Smooth muscle cell (in vitro differentiated cells): Measurements from ENCODE around the gene NXPE1. TPM values are rescaled to one million over a fixed set of nuclear protein-coding genes. Genes with fewer than 3 reads are reported as not detected.

Experiments
- DNase-seq: peaks from one replicate; lab custom pipeline; 2025; ENCODE audit not compliant: unreplicated experiment; lab: John Stamatoyannopoulos, UW
- H2AFZ ChIP-seq: fragments of 200-600 bp; sonication (generic); 2 replicates; pipeline ENCODE4 v1.6.0; 2016; ENCODE audit warnings: antibody characterized with exemption, low read depth, mild to moderate bottlenecking
- H3F3A ChIP-seq: fragments of 200-600 bp; sonication (generic); 2 replicates; pipeline ENCODE4 v1.6.0; 2017; ENCODE audit warnings: antibody characterized with exemption, low read depth
- H3K27ac ChIP-seq: fragments of 200-600 bp; sonication (generic); 2 replicates; pipeline ENCODE4 v1.5.1; 2016; ENCODE audit warnings: low read depth, mild to moderate bottlenecking
- H3K27me3 ChIP-seq: fragments of 200-600 bp; sonication (generic); 2 replicates; pipeline ENCODE4 v1.6.1; 2016; ENCODE audit warnings: low read depth, mild to moderate bottlenecking
- H3K36me3 ChIP-seq: fragments of 200-600 bp; sonication (generic); 2 replicates; pipeline ENCODE4 v1.5.1; 2016; ENCODE audit warnings: low read depth
- H3K4me1 ChIP-seq: fragments of 200-600 bp; sonication (generic); 2 replicates; pipeline ENCODE4 v1.5.1; 2016; ENCODE audit warnings: low read depth
- H3K4me2 ChIP-seq: fragments of 200-600 bp; sonication (generic); 2 replicates; pipeline ENCODE4 v1.6.0; 2016; ENCODE audit warnings: mild to moderate bottlenecking
- H3K4me3 ChIP-seq: fragments of 200-600 bp; sonication (generic); 2 replicates; pipeline ENCODE4 v1.5.1; 2016; ENCODE audit warnings: mild to moderate bottlenecking
- H3K79me2 ChIP-seq: fragments of 200-600 bp; sonication (generic); 2 replicates; pipeline ENCODE4 v1.6.0; 2016; ENCODE audit warnings: low read depth, mild to moderate bottlenecking
- H3K9ac ChIP-seq: fragments of 200-600 bp; sonication (generic); 2 replicates; pipeline ENCODE4 v1.6.0; 2016; ENCODE audit warnings: low read depth
- H3K9me3 ChIP-seq: fragments of 200-600 bp; sonication (generic); replicated peaks from 2 replicates; pipeline ENCODE4 v1.5.1; 2016; ENCODE audit warnings: low read depth
- H4K20me1 ChIP-seq: fragments of 200-600 bp; sonication (generic); 2 replicates; pipeline ENCODE4 v1.6.0; 2016; ENCODE audit warnings: low read depth
- WGBS: methylation state at CpG from one replicate; pipeline ENCODE4 v1.1.7; 2016; ENCODE audit warnings: low lambda C conversion rate; 5-methylcytosine and 5-hydroxymethylcytosine counted together
- polyA plus RNA-seq: library from polyadenylated mRNA; unstranded; fragments of >200 nt; fragmentation: Nextera tagmentation; extraction: Ambion mirVana; gene quantifications from 2 replicates; pipeline ENCODE4 v1.2.1, GENCODE V29; 2016
- small RNA-seq: library from RNA; depleted of rRNA; stranded (forward); fragments of <200 nt; gene quantifications from one replicate; pipeline ENCODE3, GENCODE V24; 2014
- total RNA-seq: library from RNA; depleted of rRNA; stranded (reverse); fragments of >200 nt; gene quantifications from 2 replicates; pipeline ENCODE4 v1.2.3, GENCODE V29; 2014
- TF ChIP-seq, protein P1 (sequence below): fragments of 200-600 bp; sonication (generic); IDR thresholded peaks from 2 replicates; pipeline ENCODE4 v1.5.1; 2017; ENCODE audit warnings: borderline replicate concordance, mild to moderate bottlenecking, antibody characterized with exemption; ENCODE audit not compliant: insufficient read depth, poor library complexity, severe bottlenecking

NXPE1 gene
- total and polyA plus RNA-seq, 2 experiments from 2014 or later: not detected

- no peaks in the 10 kb centered on the region for H3K27me3 ChIP-seq
- no peaks in the 10 kb centered on the region for H4K20me1 ChIP-seq
- no peak overlapping the region for H3K27ac ChIP-seq
- no peaks in the 10 kb centered on the region for H3K4me1 ChIP-seq
- WGBS: 63% methylated on average over 4 of the region's 4 CpGs
- no peak for DNase-seq
- no peaks in the 10 kb centered on the region for H3K9me3 ChIP-seq
- H3K9ac ChIP-seq: no peak overlapping the region
- no peaks in the 10 kb centered on the region for H3K36me3 ChIP-seq
- no peak overlapping the region for H3K4me2 ChIP-seq
- H3K79me2 ChIP-seq: no peaks in the 10 kb centered on the region
- no peak overlapping the region for H3K4me3 ChIP-seq
- no peaks in the 10 kb centered on the region for H3F3A ChIP-seq
- H2AFZ ChIP-seq: no peak overlapping the region
- TF ChIP-seq, protein P1, sequence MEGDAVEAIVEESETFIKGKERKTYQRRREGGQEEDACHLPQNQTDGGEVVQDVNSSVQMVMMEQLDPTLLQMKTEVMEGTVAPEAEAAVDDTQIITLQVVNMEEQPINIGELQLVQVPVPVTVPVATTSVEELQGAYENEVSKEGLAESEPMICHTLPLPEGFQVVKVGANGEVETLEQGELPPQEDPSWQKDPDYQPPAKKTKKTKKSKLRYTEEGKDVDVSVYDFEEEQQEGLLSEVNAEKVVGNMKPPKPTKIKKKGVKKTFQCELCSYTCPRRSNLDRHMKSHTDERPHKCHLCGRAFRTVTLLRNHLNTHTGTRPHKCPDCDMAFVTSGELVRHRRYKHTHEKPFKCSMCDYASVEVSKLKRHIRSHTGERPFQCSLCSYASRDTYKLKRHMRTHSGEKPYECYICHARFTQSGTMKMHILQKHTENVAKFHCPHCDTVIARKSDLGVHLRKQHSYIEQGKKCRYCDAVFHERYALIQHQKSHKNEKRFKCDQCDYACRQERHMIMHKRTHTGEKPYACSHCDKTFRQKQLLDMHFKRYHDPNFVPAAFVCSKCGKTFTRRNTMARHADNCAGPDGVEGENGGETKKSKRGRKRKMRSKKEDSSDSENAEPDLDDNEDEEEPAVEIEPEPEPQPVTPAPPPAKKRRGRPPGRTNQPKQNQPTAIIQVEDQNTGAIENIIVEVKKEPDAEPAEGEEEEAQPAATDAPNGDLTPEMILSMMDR: no peak
Observed at GRCh38 chr11:114478768-114479167, 80.9 kb downstream of the NXPE1 start.

DNA sequence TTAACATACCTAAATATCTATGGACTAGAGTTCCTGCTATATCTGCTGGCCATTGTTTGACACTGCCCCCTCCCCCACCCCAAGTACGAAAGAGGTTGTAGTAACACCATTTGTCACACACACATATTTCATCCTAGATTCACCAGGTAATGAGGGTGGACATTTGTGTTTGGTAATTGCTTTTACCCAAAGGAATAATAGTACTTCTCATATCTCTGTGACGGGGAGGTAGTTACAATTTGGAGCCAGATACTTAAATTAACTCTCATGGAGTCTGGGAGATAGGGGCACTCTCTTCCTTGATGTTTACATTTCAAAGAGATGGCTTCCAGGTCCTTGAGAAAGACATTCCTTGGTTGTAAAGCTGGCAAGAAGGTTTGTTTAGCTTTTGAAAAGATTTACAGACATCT is 81.7 kb downstream of the NXPE1 start:
- Histone ChIP-seq H4K20me1 (no peaks in the 10 kb centered on the region), H3K27me3 (no peaks in the 10 kb centered on the region), H3K27ac (no peak overlapping the region), H3K4me3 (no peak overlapping the region), H3K4me2 (no peak overlapping the region), H2AFZ (no peak overlapping the region), H3K9ac (no peak overlapping the region), H3K9me3 (no peaks in the 10 kb centered on the region), H3F3A (no peaks in the 10 kb centered on the region), H3K36me3 (no peaks in the 10 kb centered on the region), H3K79me2 (no peaks in the 10 kb centered on the region), H3K4me1 (no peaks in the 10 kb centered on the region)
- TF ChIP-seq, protein P1: no peak
- DNase-seq: no peak
- 15% methylated on average over 2 of the region's 2 CpGs for WGBS

- Histone ChIP-seq H3K9me3 (no peaks in the 10 kb centered on the region), H3K4me3 (no peak overlapping the region), H3K4me2 (no peak overlapping the region), H2AFZ (no peak overlapping the region), H3K27ac (no peak overlapping the region), H3K27me3 (no peaks in the 10 kb centered on the region), H3K4me1 (no peaks in the 10 kb centered on the region), H3K9ac (no peak overlapping the region), H3K79me2 (no peaks in the 10 kb centered on the region), H4K20me1 (no peaks in the 10 kb centered on the region), H3F3A (no peaks in the 10 kb centered on the region), H3K36me3 (no peaks in the 10 kb centered on the region)
- TF ChIP-seq, protein P1: no peak
- DNase-seq: no peak
- WGBS: 91% methylated on average over 2 of the region's 2 CpGs
Observed at GRCh38 chr11:114472661-114473060, 87.0 kb downstream of the NXPE1 start.

Small RNA genes within 50 kb of the gene (small RNA-seq; reads per million reads assigned to genes)
- not detected for gene RF01210

Other genes starting within 250 kb of the NXPE1 start
- 2.0 and 3.8 TPM in 2 replicates for gene C11orf71, start 159.4 kb downstream of the NXPE1 start, total RNA-seq
- gene C11orf71, start 159.4 kb downstream of the NXPE1 start, polyA plus RNA-seq: 1.3 TPM in 2 replicates
- gene RBM7, start 159.2 kb downstream of the NXPE1 start, total RNA-seq: 79.0 and 90.9 TPM in 2 replicates
- gene RBM7, start 159.2 kb downstream of the NXPE1 start, polyA plus RNA-seq: 39.7 and 47.1 TPM in 2 replicates
- 179 and 189 TPM in 2 replicates for gene REXO2, start 120.4 kb downstream of the NXPE1 start, total RNA-seq
- 164 and 210 TPM in 2 replicates for gene REXO2, start 120.4 kb downstream of the NXPE1 start, polyA plus RNA-seq
- not detected in 2 replicates for gene NXPE4, start 35.9 kb upstream of the NXPE1 start, total RNA-seq
- gene NXPE4, start 35.9 kb upstream of the NXPE1 start, polyA plus RNA-seq: 0.28 TPM in 1 of 2 replicates, not detected in the other
- gene NXPE2, start 118.6 kb upstream of the NXPE1 start, total RNA-seq: 0.31 and 0.72 TPM in 2 replicates
- 0.08 and 0.33 TPM in 2 replicates for gene NXPE2, start 118.6 kb upstream of the NXPE1 start, polyA plus RNA-seq